A673 (cell line): ENCODE data around the gene GOLGA8J.
A peak's percentile ranks its signal among the peaks of the same experiment; 100 is the strongest.

ENCODE experiments used
- EZH2 ChIP-seq: fragments of 200-600 bp; sonication (generic); IDR thresholded peaks from 2 replicates; pipeline ENCODE4 v1.6.1; 2017; ENCODE audit warnings: borderline replicate concordance, low read depth, mild to moderate bottlenecking, mixed read lengths, antibody characterized with exemption, low read length; ENCODE audit not compliant: poor library complexity, severe bottlenecking
- TF ChIP-seq, protein P1 (sequence below): fragments of 300-800, 200-600 bp; sonication (generic); conservative IDR thresholded peaks from 2 replicates; pipeline ENCODE4 v1.5.1; 2017; ENCODE audit warnings: low read depth, mild to moderate bottlenecking, antibody characterized with exemption, low read length, moderate library complexity, mixed read lengths

DNA sequence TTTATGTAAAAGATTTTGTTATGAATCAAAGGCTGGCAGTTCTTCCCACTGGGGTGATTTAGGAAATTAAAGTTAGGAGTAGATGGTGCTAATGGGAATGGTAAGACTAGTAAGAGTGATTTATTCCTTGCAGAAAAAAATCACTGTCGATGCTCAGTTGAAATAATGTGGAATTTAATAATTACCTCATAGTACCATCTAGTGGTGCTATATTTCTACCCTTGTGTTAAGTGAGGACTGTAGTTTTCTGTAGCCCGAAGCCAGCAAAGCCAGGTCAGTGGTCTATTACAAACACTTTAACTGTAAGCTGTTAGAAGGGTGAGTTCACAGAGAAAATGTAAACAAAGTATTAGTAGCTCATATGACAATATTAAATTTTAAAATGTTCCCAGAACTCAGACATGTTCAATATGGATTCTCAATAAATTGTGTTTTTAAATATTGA lies 39.5 kb upstream of the GOLGA8J start:
- TF ChIP-seq, protein P1, sequence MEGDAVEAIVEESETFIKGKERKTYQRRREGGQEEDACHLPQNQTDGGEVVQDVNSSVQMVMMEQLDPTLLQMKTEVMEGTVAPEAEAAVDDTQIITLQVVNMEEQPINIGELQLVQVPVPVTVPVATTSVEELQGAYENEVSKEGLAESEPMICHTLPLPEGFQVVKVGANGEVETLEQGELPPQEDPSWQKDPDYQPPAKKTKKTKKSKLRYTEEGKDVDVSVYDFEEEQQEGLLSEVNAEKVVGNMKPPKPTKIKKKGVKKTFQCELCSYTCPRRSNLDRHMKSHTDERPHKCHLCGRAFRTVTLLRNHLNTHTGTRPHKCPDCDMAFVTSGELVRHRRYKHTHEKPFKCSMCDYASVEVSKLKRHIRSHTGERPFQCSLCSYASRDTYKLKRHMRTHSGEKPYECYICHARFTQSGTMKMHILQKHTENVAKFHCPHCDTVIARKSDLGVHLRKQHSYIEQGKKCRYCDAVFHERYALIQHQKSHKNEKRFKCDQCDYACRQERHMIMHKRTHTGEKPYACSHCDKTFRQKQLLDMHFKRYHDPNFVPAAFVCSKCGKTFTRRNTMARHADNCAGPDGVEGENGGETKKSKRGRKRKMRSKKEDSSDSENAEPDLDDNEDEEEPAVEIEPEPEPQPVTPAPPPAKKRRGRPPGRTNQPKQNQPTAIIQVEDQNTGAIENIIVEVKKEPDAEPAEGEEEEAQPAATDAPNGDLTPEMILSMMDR: 0 out of 2 replicates have a peak, but pooled peaks have one; percentile 22
- TF ChIP-seq EZH2: no peak
